Neural cell (in vitro differentiated cells): ENCODE results near the gene NOL4L. TPM values are rescaled to one million over a fixed set of nuclear protein-coding genes. Genes with fewer than 3 reads are reported as not detected.

Source experiments
- H2AFZ ChIP-seq: fragments of 200-600, 300-800 bp; sonication (generic), shearing (Covaris generic); 2 replicates; pipeline ENCODE4 v1.6.0; 2014; ENCODE audit warnings: low read depth, mild to moderate bottlenecking, antibody characterized with exemption, low read length, moderate library complexity
- H3F3A ChIP-seq: fragments of 200-600 bp; shearing (Covaris generic); 2 replicates; pipeline ENCODE4 v1.6.1; 2016; ENCODE audit warnings: mild to moderate bottlenecking, moderate library complexity, mixed read lengths, antibody characterized with exemption, low read length; ENCODE audit not compliant: insufficient read depth, poor library complexity, severe bottlenecking
- H3K27ac ChIP-seq: fragments of 200-600, 300-800 bp; sonication (generic), shearing (Covaris generic); 2 replicates; pipeline ENCODE4 v1.5.1; 2014; ENCODE audit warnings: mild to moderate bottlenecking, low read length, moderate library complexity
- H3K27me3 ChIP-seq: fragments of 300-800, 200-600 bp; sonication (generic), shearing (Covaris generic); 2 replicates; pipeline ENCODE4 v1.6.0; 2014; ENCODE audit warnings: mild to moderate bottlenecking, low read depth, low read length, moderate library complexity; ENCODE audit not compliant: insufficient read depth
- H3K36me3 ChIP-seq: fragments of 300-800, 200-600 bp; sonication (generic), shearing (Covaris generic); 2 replicates; pipeline ENCODE4 v1.5.1; 2014; ENCODE audit warnings: mild to moderate bottlenecking, antibody characterized with exemption, low read length, moderate library complexity; ENCODE audit not compliant: insufficient read depth
- H3K4me2 ChIP-seq: fragments of 300-800, 200-600 bp; sonication (generic), shearing (Covaris generic); 2 replicates; pipeline ENCODE4 v1.6.0; 2014; ENCODE audit warnings: mild to moderate bottlenecking, low read length
- H3K4me3 ChIP-seq: fragments of 300-800, 200-600 bp; sonication (generic), shearing (Covaris generic); 2 replicates; pipeline ENCODE4 v1.5.1; 2014; ENCODE audit warnings: mild to moderate bottlenecking, low read length, moderate library complexity
- H3K79me2 ChIP-seq: fragments of 200-600 bp; shearing (Covaris generic); replicated peaks from 2 replicates; pipeline ENCODE4 v1.6.0; 2014; ENCODE audit warnings: mild to moderate bottlenecking, low read length, moderate library complexity; ENCODE audit not compliant: insufficient read depth
- H3K9ac ChIP-seq: fragments of 300-800, 200-600 bp; sonication (generic), shearing (Covaris generic); 2 replicates; pipeline ENCODE4 v1.6.1; 2016; ENCODE audit warnings: mild to moderate bottlenecking, low read length, mixed read lengths
- H3K9me2 ChIP-seq: fragments of 200-600 bp; shearing (Covaris generic); 2 replicates; pipeline ENCODE4 v1.6.1; 2016; ENCODE audit warnings: mild to moderate bottlenecking, low read length, mixed read lengths; ENCODE audit not compliant: insufficient read depth
- H3K9me3 ChIP-seq: fragments of 200-600, 300-800 bp; sonication (generic), shearing (Covaris generic); 2 replicates; pipeline ENCODE4 v1.6.1; 2016; ENCODE audit warnings: mild to moderate bottlenecking, mixed run types, low read length, moderate library complexity, mixed read lengths
- H4K20me1 ChIP-seq: fragments of 200-600 bp; shearing (Covaris generic); 2 replicates; pipeline ENCODE4 v1.6.1; 2016; ENCODE audit warnings: mild to moderate bottlenecking, mixed run types; ENCODE audit not compliant: insufficient read depth
- CTCF ChIP-seq: fragments of 450-650 bp; IDR thresholded peaks from 2 replicates; pipeline ENCODE4 v1.5.1; 2014; ENCODE audit warnings: antibody characterized with exemption, mild to moderate bottlenecking, moderate library complexity; ENCODE audit not compliant: poor library complexity, severe bottlenecking
- EP300 ChIP-seq: fragments of 450-650 bp; conservative IDR thresholded peaks from 2 replicates; pipeline ENCODE4 v1.6.1; 2014; ENCODE audit warnings: antibody characterized with exemption, mild to moderate bottlenecking, moderate library complexity; ENCODE audit not compliant: poor library complexity, severe bottlenecking
- EZH2 ChIP-seq: fragments of 200-600, 300-800 bp; shearing (Covaris generic), sonication (generic); IDR thresholded peaks from 2 replicates; pipeline ENCODE4 v1.6.1; 2014; ENCODE audit warnings: antibody characterized with exemption, low read length, borderline replicate concordance, mild to moderate bottlenecking; ENCODE audit not compliant: insufficient read depth, poor library complexity, severe bottlenecking
- MXI1 ChIP-seq: fragments of 450-650 bp; conservative IDR thresholded peaks from 2 replicates; pipeline ENCODE4 v1.6.1; 2014; ENCODE audit warnings: antibody characterized with exemption, mild to moderate bottlenecking; ENCODE audit not compliant: poor library complexity, severe bottlenecking
- POLR2AphosphoS5 ChIP-seq: IDR thresholded peaks from 2 replicates; pipeline ENCODE4 v1.6.1; 2012
- RAD21 ChIP-seq: fragments of 450-650 bp; conservative IDR thresholded peaks from 2 replicates; pipeline ENCODE4 v1.6.1; 2014; ENCODE audit warnings: antibody characterized with exemption, mild to moderate bottlenecking, moderate library complexity
- REST ChIP-seq: IDR thresholded peaks from 2 replicates; pipeline ENCODE4 v1.6.1; 2012; ENCODE audit warnings: borderline replicate concordance
- SMC3 ChIP-seq: fragments of 450-650 bp; conservative IDR thresholded peaks from 2 replicates; pipeline ENCODE4 v1.6.1; 2014; ENCODE audit warnings: antibody characterized with exemption, mild to moderate bottlenecking, moderate library complexity; ENCODE audit not compliant: poor library complexity
- TAF1 ChIP-seq: IDR thresholded peaks from 2 replicates; pipeline ENCODE4 v1.6.1; 2012; ENCODE audit warnings: low read depth
- polyA plus RNA-seq: library from polyadenylated mRNA; depleted of rRNA; stranded (reverse); fragments of >200 nt; gene quantifications from 2 replicates; pipeline ENCODE4 v1.2.3, GENCODE V29; 2014

Gene NOL4L
- polyA plus RNA-seq, 1 donor from 2014 or later = 20.4 TPM

DNA sequence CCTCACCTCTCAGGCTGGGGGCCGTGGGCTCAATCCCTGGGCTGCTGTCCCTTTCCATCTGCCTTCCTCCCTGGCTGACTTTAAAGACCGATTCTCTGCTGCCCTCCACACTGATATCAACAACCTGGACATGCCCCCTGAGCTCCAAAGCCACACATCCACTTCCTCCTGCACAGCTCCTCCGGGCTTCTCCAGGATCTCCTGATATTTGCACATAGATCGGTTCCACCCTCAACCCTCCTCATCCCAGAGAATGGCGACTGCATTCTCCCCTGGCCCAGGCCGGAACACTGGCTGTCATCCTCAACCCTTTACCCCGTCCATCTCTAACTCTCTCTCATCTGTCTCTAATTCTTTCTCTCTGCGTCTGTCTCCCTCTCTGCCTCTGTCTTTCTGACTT is 21.0 kb upstream of the NOL4L start:
- Histone ChIP-seq H3K27me3 (no peaks in the 10 kb centered on the region), H2AFZ (no peak overlapping the region), H3K4me3 (no peak overlapping the region), H3K9me3 (no peaks in the 10 kb centered on the region), H3K27ac (no peak overlapping the region), H3K36me3 (no peaks in the 10 kb centered on the region), H3K4me2 (no peak overlapping the region), H3F3A (no peaks in the 10 kb centered on the region), H3K79me2 (no peaks in the 10 kb centered on the region), H4K20me1 (no peaks in the 10 kb centered on the region), H3K9ac (no peak overlapping the region), H3K9me2 (no peaks in the 10 kb centered on the region)
- TF ChIP-seq RAD21 = no peak
- TF ChIP-seq EZH2 = no peak
- no peak for TF ChIP-seq EP300
- TF ChIP-seq CTCF = no peak
- no peak for TF ChIP-seq SMC3
- no peak for TF ChIP-seq POLR2AphosphoS5
- TF ChIP-seq REST = no peak
- TF ChIP-seq TAF1 = no peak
- TF ChIP-seq MXI1 = no peak

DNA sequence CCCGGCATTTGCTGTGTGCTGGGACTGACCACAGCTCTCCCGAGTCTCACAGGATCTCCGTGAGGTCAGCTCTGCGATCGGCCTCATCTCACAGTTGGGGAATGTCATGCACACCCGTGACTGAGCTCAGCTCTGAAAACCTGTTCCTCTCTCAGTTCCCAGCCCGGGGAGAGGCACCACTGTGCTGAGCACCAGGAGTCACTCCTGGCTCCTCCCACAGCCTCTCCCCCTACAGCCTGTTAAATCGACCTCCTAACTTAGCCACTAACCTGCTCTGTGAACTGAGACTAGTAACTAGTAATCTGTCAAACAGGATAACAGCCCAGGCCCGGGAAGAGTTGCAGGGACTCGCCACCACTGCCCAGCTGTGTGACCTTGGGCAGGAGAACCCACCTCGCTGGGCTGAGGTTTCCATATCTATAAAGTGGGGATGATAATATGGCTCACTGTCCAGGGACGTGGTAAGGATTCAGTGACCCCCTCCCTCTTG is 20.1 kb upstream of the NOL4L start:
- Histone ChIP-seq H2AFZ (no peak overlapping the region), H3K4me3 (no peak overlapping the region), H3K9ac (no peak overlapping the region), H3K4me2 (no peak overlapping the region), H4K20me1 (no peaks in the 10 kb centered on the region), H3K79me2 (no peaks in the 10 kb centered on the region), H3K27me3 (no peaks in the 10 kb centered on the region), H3K36me3 (no peaks in the 10 kb centered on the region), H3K9me2 (no peaks in the 10 kb centered on the region), H3K27ac (no peak overlapping the region), H3K9me3 (no peaks in the 10 kb centered on the region), H3F3A (no peaks in the 10 kb centered on the region)
- TF ChIP-seq MXI1 = no peak
- TF ChIP-seq REST = no peak
- no peak for TF ChIP-seq POLR2AphosphoS5
- no peak for TF ChIP-seq TAF1
- no peak for TF ChIP-seq CTCF
- no peak for TF ChIP-seq EZH2
